HG03039 (cell line): Measurements from ENCODE around the gene NFATC3.

ENCODE experiments used
- ATAC-seq: cut with Tn5 transposase; IDR thresholded peaks from one replicate; pipeline ENCODE4 v1.9.1; 2021; ENCODE audit warnings: mild to moderate bottlenecking, moderate library complexity; ENCODE audit not compliant: unreplicated experiment

The NFATC3 gene

GRCh38 chr16:68228652-68229051, 143.5 kb downstream of the NFATC3 start:
- no peak for ATAC-seq

GRCh38 chr16:68229431-68230175, 144.4 kb downstream of the NFATC3 start:
- no peak for ATAC-seq

GRCh38 chr16:68230176-68230571, 145.0 kb downstream of the NFATC3 start:
- ATAC-seq, result no peak

GRCh38 chr16:68230956-68231355, 145.8 kb downstream of the NFATC3 start:
- no peak for ATAC-seq

DNA sequence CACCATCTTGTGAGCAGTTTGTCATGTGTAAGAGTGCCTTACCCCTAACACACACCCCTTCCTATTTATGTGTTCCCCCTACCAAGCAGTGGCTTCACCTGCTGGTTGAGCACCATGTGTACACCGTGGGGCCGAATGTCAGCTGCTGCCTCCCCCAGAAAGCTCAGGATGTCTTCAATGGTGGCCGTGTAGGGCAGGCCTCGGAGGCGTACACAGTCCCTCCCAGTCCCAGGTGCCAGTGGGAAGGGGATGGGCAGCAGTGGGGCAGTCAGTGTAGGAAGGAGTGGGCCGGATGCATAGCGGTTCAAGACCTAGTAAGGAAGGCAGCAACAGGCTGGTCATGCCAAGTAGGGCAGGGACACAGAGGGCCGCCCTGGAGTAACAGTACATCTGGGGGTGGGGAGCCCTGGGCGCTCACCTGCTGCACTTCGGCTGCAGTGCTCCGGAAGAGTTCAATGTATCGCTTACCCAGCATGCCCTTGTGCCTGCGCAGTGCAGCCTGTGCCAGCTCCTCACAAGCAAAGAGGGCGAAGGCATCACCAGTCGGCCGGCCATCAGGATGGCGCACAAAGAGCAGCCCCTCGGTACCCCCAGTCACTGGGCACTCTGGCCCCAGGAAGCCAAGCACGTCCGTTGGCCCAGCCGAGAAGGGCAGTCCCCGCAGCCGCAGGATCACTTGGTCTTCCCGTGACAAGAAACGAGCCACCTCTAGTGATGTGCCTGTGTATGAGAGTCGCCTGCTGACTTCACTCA, 146.4 kb downstream of the NFATC3 start:
- ATAC-seq, result no peak

- ATAC-seq, result no peak
These were observed 147.2 kb downstream of the NFATC3 start for GRCh38 chr16:68232335-68232734.

DNA sequence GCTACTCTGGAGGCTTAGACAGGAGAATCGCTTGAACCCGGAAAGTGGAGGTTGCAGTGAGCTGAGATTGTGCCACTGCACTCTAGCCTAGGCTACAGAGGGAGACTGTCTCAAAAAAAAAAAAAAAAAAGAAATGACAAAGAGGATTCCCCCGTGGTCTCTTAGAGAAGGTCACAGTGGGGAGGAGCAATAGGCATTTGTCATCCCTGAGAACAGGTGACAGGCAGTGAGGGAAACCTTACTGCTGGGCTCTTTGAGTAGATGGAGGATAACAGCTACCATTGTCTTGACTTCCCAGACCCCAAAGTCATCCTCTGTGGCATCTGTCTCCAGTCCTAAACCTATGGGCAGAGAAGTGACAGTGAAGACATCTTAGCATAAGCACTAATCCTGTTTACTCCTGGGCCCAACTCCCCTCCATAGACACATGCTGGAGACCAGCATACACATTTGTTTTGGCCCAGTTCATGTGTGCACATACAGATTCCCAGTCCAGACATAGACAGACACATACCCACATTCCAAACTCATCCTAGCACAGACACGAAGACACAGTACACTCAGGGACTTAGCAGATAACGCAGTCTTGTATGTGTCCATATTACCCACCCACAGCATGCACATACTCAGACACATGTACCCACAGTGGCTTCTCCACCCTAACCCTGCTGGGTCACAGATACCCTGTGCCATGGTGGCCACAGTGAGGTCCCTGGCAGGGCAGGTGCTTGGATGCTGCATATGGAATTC, 148.1 kb downstream of the NFATC3 start:
- ATAC-seq, result no peak

DNA sequence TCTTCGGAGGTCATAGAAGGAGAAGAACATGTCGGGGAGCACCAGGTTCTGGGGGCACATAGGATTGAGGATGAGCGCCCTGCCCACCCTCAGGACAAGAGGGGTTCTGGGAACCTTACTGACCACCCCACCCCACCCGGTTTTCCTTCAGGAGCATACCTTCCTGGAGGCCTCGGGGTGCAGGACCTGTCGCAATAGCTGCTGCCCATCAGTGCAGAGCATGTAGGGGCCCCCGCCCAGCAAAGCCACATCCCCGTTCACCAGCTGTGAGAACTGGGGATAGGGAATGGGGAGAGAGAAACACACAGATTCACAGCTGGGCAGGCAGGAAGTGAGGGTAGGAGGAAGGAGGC, 148.6 kb downstream of the NFATC3 start:
- ATAC-seq, result no peak

GRCh38 chr16:68234188-68235107, 149.3 kb downstream of the NFATC3 start:
- no peak for ATAC-seq

- no peak for ATAC-seq
These were observed 150.1 kb downstream of the NFATC3 start for GRCh38 chr16:68235108-68235886.

DNA sequence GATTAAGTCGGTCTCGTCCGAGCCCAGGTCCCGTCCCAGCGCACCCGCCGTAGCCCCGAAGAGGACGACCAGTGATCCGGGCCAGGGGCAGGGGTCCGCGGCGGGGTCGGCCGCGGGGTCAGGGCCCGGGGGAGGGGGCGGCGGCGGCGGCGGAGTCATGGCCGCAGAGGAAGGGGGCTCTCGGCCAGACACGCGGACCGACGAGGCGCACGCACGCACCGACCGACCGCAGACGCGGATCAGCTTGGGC, 150.6 kb downstream of the NFATC3 start, which contains the start of gene ESRP2:
Gene ESRP2 (minus strand): TSS at position 241 of the 250 bp plus-strand sequence. CDS start 82 bp downstream, at position 159.
- no peak for ATAC-seq

- no peak for ATAC-seq
These were observed 151.1 kb downstream of the NFATC3 start for GRCh38 chr16:68236137-68236825.

- ATAC-seq, result no peak
These were observed 151.7 kb downstream of the NFATC3 start for GRCh38 chr16:68236826-68237242.

DNA sequence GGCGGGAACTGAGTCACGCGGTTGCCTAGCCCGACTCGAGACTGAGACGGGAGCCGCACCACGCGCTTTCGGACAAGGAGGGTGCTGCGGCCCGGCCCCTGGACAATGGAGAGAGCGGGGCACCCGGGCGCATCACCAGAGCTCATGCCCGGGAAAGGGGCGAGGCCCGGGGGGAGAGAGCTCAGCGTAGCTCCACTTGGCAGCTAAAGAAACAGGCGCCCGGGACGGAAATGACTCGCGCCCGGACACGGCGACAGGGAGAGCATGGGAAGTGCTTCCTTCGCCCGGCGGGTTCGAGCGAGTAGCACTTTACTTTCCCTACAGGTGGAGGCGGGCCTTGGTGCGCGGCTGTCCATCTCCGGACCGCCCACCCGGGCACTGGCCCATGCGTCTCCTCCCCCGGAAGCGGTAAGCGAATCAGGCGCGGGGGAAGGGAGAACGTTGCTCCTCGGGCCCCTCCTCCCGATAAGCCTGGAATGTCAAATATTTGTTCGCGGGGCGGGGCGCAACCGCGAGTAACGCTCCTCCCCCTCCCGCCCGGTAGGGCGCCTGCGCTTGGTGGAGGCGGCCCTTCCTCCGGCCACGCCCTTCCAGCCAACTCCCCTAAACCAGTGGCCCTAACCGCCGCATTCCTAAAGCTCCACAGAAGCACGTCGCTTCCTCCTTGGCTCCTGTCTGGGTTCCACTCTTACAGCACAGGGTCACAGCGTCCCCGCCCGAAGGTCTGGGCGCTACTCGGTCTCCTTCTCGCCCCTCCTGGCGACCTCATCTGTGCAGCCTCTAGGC, 152.3 kb downstream of the NFATC3 start:
- ATAC-seq, result peak; percentile 73

GRCh38 chr16:68238029-68238345, 152.8 kb downstream of the NFATC3 start:
- ATAC-seq, result no peak

DNA sequence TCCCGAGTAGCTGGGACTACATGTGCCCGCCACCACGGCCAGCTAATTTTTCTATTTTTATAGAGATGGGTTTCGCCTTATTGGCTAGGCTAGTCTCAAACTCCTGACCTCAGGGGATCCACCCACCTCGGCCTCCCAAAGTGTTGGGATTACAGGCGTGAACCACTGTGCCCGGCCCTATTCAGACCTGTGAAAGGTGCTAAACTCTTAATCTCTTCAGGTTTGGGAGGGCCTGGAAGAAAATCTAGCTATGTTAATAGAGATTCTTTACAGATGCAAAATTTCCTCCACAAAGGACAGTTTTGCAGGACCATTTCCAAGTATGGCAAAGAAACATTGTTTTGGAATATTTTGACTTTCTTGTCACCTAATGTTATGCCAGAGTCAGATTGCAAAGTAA, 156.9 kb downstream of the NFATC3 start:
- no peak for ATAC-seq

DNA sequence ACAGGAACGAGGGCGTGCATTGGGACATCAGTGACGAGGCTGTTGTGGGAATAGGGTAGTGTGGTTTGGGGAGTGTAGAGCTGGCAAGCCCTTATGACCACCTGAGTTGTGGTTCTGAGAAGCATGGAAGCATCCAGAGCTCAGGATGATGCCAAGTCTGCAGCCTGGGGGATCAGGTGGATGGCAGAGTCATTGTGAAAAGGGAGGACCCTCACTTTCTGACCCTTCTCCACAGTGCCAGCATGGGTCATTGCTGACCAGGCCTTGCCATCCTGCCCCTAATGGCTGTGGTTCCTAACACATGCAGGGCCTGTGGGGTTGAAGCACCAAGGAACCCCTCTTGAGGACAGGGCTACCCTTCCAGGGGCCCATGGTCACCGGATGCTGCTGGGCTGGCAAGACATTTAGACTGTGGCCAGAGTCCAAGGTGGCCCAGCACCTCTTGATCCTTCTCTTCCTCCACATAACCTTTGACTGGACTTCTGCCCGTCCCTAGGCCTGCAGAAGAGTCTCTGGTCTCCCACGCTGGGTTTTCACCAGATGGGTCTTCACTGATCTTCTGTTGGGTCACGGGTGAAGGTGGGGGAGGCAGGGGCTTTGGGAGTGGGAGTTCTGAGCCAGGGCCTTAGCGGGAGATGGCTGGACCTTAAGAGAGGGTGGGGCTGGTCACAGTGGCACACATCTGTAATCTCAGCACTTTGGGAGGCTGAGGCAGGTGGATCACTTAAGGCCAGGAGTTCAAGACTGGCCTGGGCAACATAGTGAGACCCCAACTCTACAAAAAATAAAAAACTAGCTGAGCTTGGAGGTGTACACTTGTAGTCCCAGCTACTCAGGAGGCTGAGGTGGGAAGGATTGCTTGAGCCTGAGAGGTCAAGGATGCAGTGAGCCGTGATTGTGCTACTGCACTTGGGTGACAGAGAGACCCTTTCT, 158.0 kb downstream of the NFATC3 start:
- ATAC-seq, result no peak

GRCh38 chr16:68244481-68244902, 159.3 kb downstream of the NFATC3 start:
- ATAC-seq, result no peak
